ENCODE data around the gene GAK.
A peak's percentile ranks its signal among the peaks of the same experiment; 100 is the strongest.

The GAK gene

GRCh38 chr4:845233-845835 lies 86.8 kb downstream of the GAK start:
- no peak for TF ChIP-seq MAX (IDR thresholded peaks at IDR 0.05; ENCODE audit: low read depth, low read length)
- no peak for TF ChIP-seq POLR2A (IDR thresholded peaks at IDR 0.05; ENCODE audit: extremely low read depth, insufficient read length)
- no peak for TF ChIP-seq CTCF (IDR thresholded peaks at IDR 0.05; ENCODE audit: low read depth, low read length)
- no peak for TF ChIP-seq MYC (IDR thresholded peaks at IDR 0.05; ENCODE audit: low read depth, low read length)
- DNase-seq (ENCODE audit: low read depth): no peak
- H3K4me3 ChIP-seq (ENCODE audit: low read depth, low read length): no peak overlapping the region

GRCh38 chr4:844752-845232 lies 87.3 kb downstream of the GAK start:
- no peak for DNase-seq (ENCODE audit: low read depth)
- H3K4me3 ChIP-seq (ENCODE audit: low read depth, low read length): no peak overlapping the region
- TF ChIP-seq POLR2A (IDR thresholded peaks at IDR 0.05; ENCODE audit: extremely low read depth, insufficient read length): no peak
- TF ChIP-seq CTCF (IDR thresholded peaks at IDR 0.05; ENCODE audit: low read depth, low read length): no peak
- no peak for TF ChIP-seq MYC (IDR thresholded peaks at IDR 0.05; ENCODE audit: low read depth, low read length)
- TF ChIP-seq MAX (IDR thresholded peaks at IDR 0.05; ENCODE audit: low read depth, low read length): no peak

- H3K4me3 ChIP-seq (ENCODE audit: low read depth, low read length): no peak overlapping the region
- TF ChIP-seq MAX (IDR thresholded peaks at IDR 0.05; ENCODE audit: low read depth, low read length): no peak
- TF ChIP-seq CTCF (IDR thresholded peaks at IDR 0.05; ENCODE audit: low read depth, low read length): no peak
- no peak for TF ChIP-seq POLR2A (IDR thresholded peaks at IDR 0.05; ENCODE audit: extremely low read depth, insufficient read length)
- no peak for TF ChIP-seq MYC (IDR thresholded peaks at IDR 0.05; ENCODE audit: low read depth, low read length)
- DNase-seq (ENCODE audit: low read depth): peak; percentile 37
Observed at GRCh38 chr4:839675-840443, 92.3 kb downstream of the GAK start.

- DNase-seq (ENCODE audit: low read depth): no peak
- H3K4me3 ChIP-seq (ENCODE audit: low read depth, low read length): no peak overlapping the region
- TF ChIP-seq POLR2A (IDR thresholded peaks at IDR 0.05; ENCODE audit: extremely low read depth, insufficient read length) (no peak), MYC (IDR thresholded peaks at IDR 0.05; ENCODE audit: low read depth, low read length) (no peak), CTCF (IDR thresholded peaks at IDR 0.05; ENCODE audit: low read depth, low read length) (no peak), MAX (IDR thresholded peaks at IDR 0.05; ENCODE audit: low read depth, low read length) (no peak)
Observed at GRCh38 chr4:837772-838171, 94.3 kb downstream of the GAK start.

- TF ChIP-seq MAX (IDR thresholded peaks at IDR 0.05; ENCODE audit: low read depth, low read length): no peak
- no peak for TF ChIP-seq CTCF (IDR thresholded peaks at IDR 0.05; ENCODE audit: low read depth, low read length)
- no peak for TF ChIP-seq POLR2A (IDR thresholded peaks at IDR 0.05; ENCODE audit: extremely low read depth, insufficient read length)
- TF ChIP-seq MYC (IDR thresholded peaks at IDR 0.05; ENCODE audit: low read depth, low read length): no peak
- no peak for DNase-seq (ENCODE audit: low read depth)
- H3K4me3 ChIP-seq (ENCODE audit: low read depth, low read length): no peak overlapping the region
Observed at GRCh38 chr4:836750-837301, 95.3 kb downstream of the GAK start.

Measured in NB4 (cell line).